ENCODE results near the gene NOS1AP. TPM values are rescaled to one million over a fixed set of nuclear protein-coding genes. Genes with fewer than 3 reads are reported as not detected.

The NOS1AP gene
- total and polyA plus RNA-seq, 2 experiments from 2014 or later = 5.8 to 6.6 TPM

- TF ChIP-seq, protein P1, sequence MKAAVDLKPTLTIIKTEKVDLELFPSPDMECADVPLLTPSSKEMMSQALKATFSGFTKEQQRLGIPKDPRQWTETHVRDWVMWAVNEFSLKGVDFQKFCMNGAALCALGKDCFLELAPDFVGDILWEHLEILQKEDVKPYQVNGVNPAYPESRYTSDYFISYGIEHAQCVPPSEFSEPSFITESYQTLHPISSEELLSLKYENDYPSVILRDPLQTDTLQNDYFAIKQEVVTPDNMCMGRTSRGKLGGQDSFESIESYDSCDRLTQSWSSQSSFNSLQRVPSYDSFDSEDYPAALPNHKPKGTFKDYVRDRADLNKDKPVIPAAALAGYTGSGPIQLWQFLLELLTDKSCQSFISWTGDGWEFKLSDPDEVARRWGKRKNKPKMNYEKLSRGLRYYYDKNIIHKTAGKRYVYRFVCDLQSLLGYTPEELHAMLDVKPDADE (IDR thresholded peaks at IDR 0.05) = no peak
- no peak for TF ChIP-seq NANOG (IDR thresholded peaks at IDR 0.05; ENCODE audit: borderline replicate concordance)
- TF ChIP-seq STAT1 (IDR thresholded peaks at IDR 0.05; ENCODE audit: unreplicated experiment) = no peak
- no peak for TF ChIP-seq REST (IDR thresholded peaks at IDR 0.05; ENCODE audit: unreplicated experiment)
- no peak for TF ChIP-seq EZH2phosphoT487 (IDR thresholded peaks at IDR 0.05; ENCODE audit: unreplicated experiment)
- TF ChIP-seq, protein P2, sequence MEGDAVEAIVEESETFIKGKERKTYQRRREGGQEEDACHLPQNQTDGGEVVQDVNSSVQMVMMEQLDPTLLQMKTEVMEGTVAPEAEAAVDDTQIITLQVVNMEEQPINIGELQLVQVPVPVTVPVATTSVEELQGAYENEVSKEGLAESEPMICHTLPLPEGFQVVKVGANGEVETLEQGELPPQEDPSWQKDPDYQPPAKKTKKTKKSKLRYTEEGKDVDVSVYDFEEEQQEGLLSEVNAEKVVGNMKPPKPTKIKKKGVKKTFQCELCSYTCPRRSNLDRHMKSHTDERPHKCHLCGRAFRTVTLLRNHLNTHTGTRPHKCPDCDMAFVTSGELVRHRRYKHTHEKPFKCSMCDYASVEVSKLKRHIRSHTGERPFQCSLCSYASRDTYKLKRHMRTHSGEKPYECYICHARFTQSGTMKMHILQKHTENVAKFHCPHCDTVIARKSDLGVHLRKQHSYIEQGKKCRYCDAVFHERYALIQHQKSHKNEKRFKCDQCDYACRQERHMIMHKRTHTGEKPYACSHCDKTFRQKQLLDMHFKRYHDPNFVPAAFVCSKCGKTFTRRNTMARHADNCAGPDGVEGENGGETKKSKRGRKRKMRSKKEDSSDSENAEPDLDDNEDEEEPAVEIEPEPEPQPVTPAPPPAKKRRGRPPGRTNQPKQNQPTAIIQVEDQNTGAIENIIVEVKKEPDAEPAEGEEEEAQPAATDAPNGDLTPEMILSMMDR (conservative IDR thresholded peaks at IDR 0.05; ENCODE audit: low read depth in 2 of 2) = no peak
Observed at GRCh38 chr1:162321809-162322422, 252.4 kb downstream of the NOS1AP start (continued).

DNA sequence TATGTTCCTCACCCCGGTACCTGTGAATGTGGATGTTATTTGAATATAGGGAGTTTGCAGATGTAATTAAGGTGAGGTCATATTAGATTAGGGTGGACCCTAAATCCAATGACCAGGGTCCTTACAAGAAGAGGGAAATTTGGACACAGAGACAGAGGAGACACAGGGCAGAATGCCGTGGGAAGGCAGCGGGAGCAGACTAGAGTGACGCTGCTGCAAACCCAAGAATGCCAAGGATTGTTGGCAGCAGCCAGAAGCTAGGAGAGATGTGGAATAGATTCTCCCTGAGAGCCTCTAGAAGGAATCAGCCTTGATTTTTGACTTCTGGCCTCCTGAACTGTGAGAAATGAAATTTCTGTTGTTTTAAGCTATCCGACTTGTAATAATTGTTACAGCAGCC, 253.5 kb downstream of the NOS1AP start:
- peaks cover 3% of the 10 kb centered on the region for H3K27me3 Mint-ChIP-seq (ENCODE audit: insufficient read depth, low read depth, poor library complexity)
- H3K4me3 Mint-ChIP-seq = no peak overlapping the region
- no peaks in the 10 kb centered on the region; the same call in 2 of the 3 replicates for H3K9me3 Mint-ChIP-seq
- H3K27ac Mint-ChIP-seq = no peak overlapping the region
- Histone ChIP-seq H2AFZ (no peak overlapping the region), H3K4me1 (ENCODE audit: insufficient read depth) (no peaks in the 10 kb centered on the region), H3K4me3 (no peak overlapping the region), H3K4me2 (no peak overlapping the region), H3K36me3 (ENCODE audit: insufficient read depth) (no peaks in the 10 kb centered on the region), H3K27ac (ENCODE audit: low read depth) (no peak overlapping the region), H4K20me1 (replicated peaks; ENCODE audit: insufficient read depth) (no peaks in the 10 kb centered on the region; the same call in 1 of the 2 replicates), H3K9me2 (ENCODE audit: insufficient read depth) (no peaks in the 10 kb centered on the region), H3K27me3 (ENCODE audit: insufficient read depth) (no peaks in the 10 kb centered on the region), H3F3A (replicated peaks; ENCODE audit: low read depth) (no peaks in the 10 kb centered on the region), H3K79me2 (replicated peaks; ENCODE audit: insufficient read depth) (no peaks in the 10 kb centered on the region)
- DNase-seq (ENCODE audit: low spot score) = no peak
- no peaks in the 10 kb centered on the region for H3K4me1 Mint-ChIP-seq
- H3K36me3 Mint-ChIP-seq (ENCODE audit: low read depth) = peaks cover 4% of the 10 kb centered on the region; the same call in 1 of the 3 replicates
- no peak for ATAC-seq
- no peak for TF ChIP-seq CREB1 (CRISPR knock-in tag; IDR thresholded peaks at IDR 0.05; ENCODE audit: low read depth)
- TF ChIP-seq, protein P1 (IDR thresholded peaks at IDR 0.05) = no peak
- TF ChIP-seq REST (IDR thresholded peaks at IDR 0.05; ENCODE audit: unreplicated experiment) = no peak
- TF ChIP-seq NANOG (IDR thresholded peaks at IDR 0.05; ENCODE audit: borderline replicate concordance) = no peak
- TF ChIP-seq, protein P2 (conservative IDR thresholded peaks at IDR 0.05; ENCODE audit: low read depth in 2 of 2) = no peak
- TF ChIP-seq EZH2 (IDR thresholded peaks at IDR 0.05; ENCODE audit: low read depth, unreplicated experiment) = no peak
- TF ChIP-seq ZNF114 (CRISPR knock-in tag; IDR thresholded peaks at IDR 0.05) = no peak
- no peak for TF ChIP-seq EZH2phosphoT487 (IDR thresholded peaks at IDR 0.05; ENCODE audit: unreplicated experiment)
- no peak for TF ChIP-seq ZNF331 (CRISPR knock-in tag; IDR thresholded peaks at IDR 0.05; ENCODE audit: low read depth)
- no peak for TF ChIP-seq STAT1 (IDR thresholded peaks at IDR 0.05; ENCODE audit: unreplicated experiment)
